Ovary (tissue), 10 donors: ENCODE results near the gene SURF4. TPM values are rescaled to one million over a fixed set of nuclear protein-coding genes. Genes with fewer than 3 reads are reported as not detected.

Experiments used
- DNase-seq, 5 donors: peaks; one replicate each; pipeline ENCODE4 v3.0.0-alpha.2; 2019 to 2020
- H3K27ac ChIP-seq, 2 donors: fragments of 200-600 bp; one replicate each; pipeline versions ENCODE4 v1.5.1 to v1.8.0; 2019 to 2022
- H3K27me3 ChIP-seq: fragments of 200-600 bp; one replicate; pipeline ENCODE4 v1.8.0; 2022
- H3K36me3 ChIP-seq: fragments of 200-600 bp; sonication (generic); one replicate; pipeline ENCODE4 v1.5.1; 2019
- H3K4me1 ChIP-seq: one replicate; pipeline ENCODE4 v1.8.1; 2013; ENCODE audit warnings: mild to moderate bottlenecking, moderate library complexity; ENCODE audit not compliant: insufficient read depth
- H3K4me3 ChIP-seq: fragments of 200-600 bp; sonication (generic); one replicate; pipeline ENCODE4 v1.5.1; 2017
- H3K9me3 ChIP-seq, 2 donors: fragments of 200-600 bp in 1 of 2; sonication (generic) in 1 of 2; one replicate each; pipeline versions ENCODE4 v1.5.1 to v1.8.1; 2013 to 2019; ENCODE audit warnings: mild to moderate bottlenecking in 1 of 2, moderate library complexity in 1 of 2
- EP300 ChIP-seq: sonication (generic); formaldehyde crosslinking; IDR thresholded peaks from one replicate; pipeline ENCODE4 v1.6.1; 2017; ENCODE audit warnings: antibody characterized with exemption
- POLR2A ChIP-seq: fragments of 450-650 bp; IDR thresholded peaks from one replicate; pipeline ENCODE4 v1.6.1; 2017; ENCODE audit warnings: antibody characterized with exemption, mild to moderate bottlenecking, moderate library complexity
- WGBS, 3 donors: extraction: QIAGEN DNeasy Blood & Tissue Kit in 1 of 3; methylation state at CpG; one replicate each; pipeline versions ENCODE4 v1.1.5 to v1.1.7; 2013 to 2017; 5-methylcytosine and 5-hydroxymethylcytosine counted together
- intact Hi-C, 4 donors: fragments of 100-400 bp; cut with DNase I; formaldehyde crosslinking; loops; one replicate each; pipeline versions ENCODE4 v1.11.0 to v1.15.1; 2022 to 2023
- long read RNA-seq, 3 donors: library from polyadenylated mRNA in 2 of 3; unstranded in 2 of 3; transcript quantifications; one replicate each; pipeline ENCODE4 v2.0.0 and lab custom pipeline, GENCODE V29; 2021 to 2026
- polyA plus RNA-seq, 2 donors: library from polyadenylated mRNA; stranded (reverse); fragments of 200-250 nt in 1 of 2; fragments of 350-450 nt in 1 of 2; fragmentation: Illumina TruSeq in 1 of 2; extraction: RNeasy Lipid Tissue Mini Kit (QIAGEN cat#74804) in 1 of 2; gene quantifications; one replicate each; pipeline ENCODE4 v1.2.3, GENCODE V29; 2013 to 2014
- total RNA-seq, 7 donors: library from RNA; depleted of rRNA in 2 of 7; stranded (reverse); fragments of >200 nt in 2 of 7; fragmentation: NEBNext Ultra II Directional in 3 of 7; extraction: Animal tissue kit (Norgen Biotek cat#: 25700) in 3 of 7; gene quantifications; one replicate each; pipeline versions ENCODE4 v1.1.0 to v1.2.4, GENCODE V29; 2016 to 2023
- TF ChIP-seq, protein P1 (sequence below), 3 donors: fragments of 450-650 bp in 2 of 3; fragments of 200-600 bp in 1 of 3; IDR thresholded peaks; one replicate each; pipeline versions ENCODE4 v1.5.1 to v1.8.0; 2016 to 2022; ENCODE audit warnings: antibody characterized with exemption in 3 of 3, mild to moderate bottlenecking in 1 of 3
- donor health status: DM: no; HTN: no; CAD: no; lungs with moderate emphysema.
- donor health status: DM: no; HTN: no; CAD: no.
- donor health status: Bipolar disorder and iron deficiency.
- donor health status: DM: yes; HTN: yes; CAD: no.
- donor health status: DM: no; HTN: no; CAD: no.
- donor health status: DM: yes; HTN: yes; CAD: no.

SURF4 gene
- 100 to 1,000 TPM in 4 of 7 donors, 10 to 100 TPM in 3; 58.7 to 126 (median 107) TPM for total RNA-seq
- 100 to 1,000 TPM in 1 of 2 donors, 10 to 100 TPM in 1; 73.8 to 165 TPM for polyA plus RNA-seq
- long read RNA-seq, donor 1, transcript SURF4-207 (5 exons, 2,863 nt), result minor isoform, 6 of 564 reads
- long read RNA-seq, donor 1, transcript SURF4-202 (6 exons, 2,984 nt), result major isoform, 411 of 564 reads
- long read RNA-seq, donor 1, partial matches to known transcripts, result 21 of 564 reads
- long read RNA-seq, donor 1, other reads (novel, unspliced or antisense), result 126 of 564 reads
- long read RNA-seq, donor 2, transcript SURF4-202 (6 exons, 2,984 nt), result major isoform, 71 of 81 reads
- long read RNA-seq, donor 2, partial matches to known transcripts, result 10 of 81 reads
- long read RNA-seq, donor 2, other reads (novel, unspliced or antisense), result 0 of 81 reads
- long read RNA-seq, donor 3, transcript SURF4-202 (6 exons, 2,984 nt), result major isoform, 284 of 349 reads
- long read RNA-seq, donor 3, partial matches to known transcripts, result 10 of 349 reads
- long read RNA-seq, donor 3, other reads (novel, unspliced or antisense), result 55 of 349 reads

DNA sequence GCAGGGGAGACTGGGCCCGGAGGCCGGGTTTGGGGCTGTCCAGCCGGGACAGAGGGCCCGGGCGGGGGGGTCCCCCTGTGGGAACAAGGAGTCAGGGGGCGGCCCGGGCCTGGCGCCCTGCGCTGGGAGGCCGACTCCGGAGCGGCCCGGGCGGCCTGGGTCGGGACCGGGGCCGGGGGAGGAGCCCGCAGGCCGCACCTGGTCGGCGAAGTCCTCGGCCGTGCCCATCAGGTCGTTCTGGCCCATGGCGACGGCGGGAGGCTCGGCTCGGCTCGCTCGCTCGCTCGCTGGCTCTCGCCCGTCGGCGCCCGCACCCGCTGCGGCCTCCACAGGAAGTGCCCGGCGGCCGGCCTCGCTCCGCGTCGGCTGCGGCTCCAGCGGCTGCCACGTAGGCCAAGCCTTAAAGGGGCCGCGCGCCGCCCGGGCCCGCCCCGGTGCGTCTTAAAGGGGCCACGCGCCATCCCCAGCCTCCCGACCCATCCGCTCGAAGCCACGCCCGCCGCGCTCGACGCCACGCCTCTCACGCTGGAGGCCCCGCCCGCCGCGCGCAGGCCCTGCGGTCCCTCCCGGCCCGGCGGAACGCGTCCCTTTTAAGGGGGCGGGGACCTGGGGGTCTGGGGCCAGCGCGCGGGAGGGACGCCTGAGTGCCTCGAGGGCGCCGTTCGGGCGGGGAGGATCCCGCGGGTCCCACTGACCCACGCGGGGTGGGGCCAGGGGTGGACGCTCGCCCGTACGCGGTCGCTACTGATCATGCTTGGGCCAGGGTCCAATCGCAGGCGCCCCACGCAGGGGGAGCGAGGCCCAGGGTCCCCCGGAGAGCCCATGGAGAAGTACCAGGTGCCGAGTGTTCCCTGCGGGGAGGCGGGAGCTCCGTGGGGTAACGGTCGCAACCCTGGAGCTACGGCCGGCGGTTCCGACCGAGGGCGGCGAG, at the start of gene SURF4, which contains the start of gene STKLD1:
Gene SURF4 (minus strand): TSS at position 337 of the 931 bp plus-strand sequence. CDS start 91 bp downstream, at position 246.
Gene STKLD1 (plus strand): TSS at position 643 of the 931 bp plus-strand sequence. CDS start 108 bp downstream, at position 751.
- H3K4me1 ChIP-seq, result peaks cover 10% of the 10 kb centered on the region
- H3K36me3 ChIP-seq, result no peaks in the 10 kb centered on the region
- H3K4me3 ChIP-seq, result peak within 1 kb of the TSS; percentile 93
- H3K27ac ChIP-seq, result peak within 1 kb of the TSS; percentile 45 to 91
- peak; percentile 93 to 98 (median 95) for DNase-seq
- 0 to 1% (median 1%) methylated on average over 46 to 120 of the region's 120 CpGs for WGBS, 3 donors
- TF ChIP-seq EP300 (no peak), POLR2A (peak; percentile 89)
- TF ChIP-seq, protein P1, sequence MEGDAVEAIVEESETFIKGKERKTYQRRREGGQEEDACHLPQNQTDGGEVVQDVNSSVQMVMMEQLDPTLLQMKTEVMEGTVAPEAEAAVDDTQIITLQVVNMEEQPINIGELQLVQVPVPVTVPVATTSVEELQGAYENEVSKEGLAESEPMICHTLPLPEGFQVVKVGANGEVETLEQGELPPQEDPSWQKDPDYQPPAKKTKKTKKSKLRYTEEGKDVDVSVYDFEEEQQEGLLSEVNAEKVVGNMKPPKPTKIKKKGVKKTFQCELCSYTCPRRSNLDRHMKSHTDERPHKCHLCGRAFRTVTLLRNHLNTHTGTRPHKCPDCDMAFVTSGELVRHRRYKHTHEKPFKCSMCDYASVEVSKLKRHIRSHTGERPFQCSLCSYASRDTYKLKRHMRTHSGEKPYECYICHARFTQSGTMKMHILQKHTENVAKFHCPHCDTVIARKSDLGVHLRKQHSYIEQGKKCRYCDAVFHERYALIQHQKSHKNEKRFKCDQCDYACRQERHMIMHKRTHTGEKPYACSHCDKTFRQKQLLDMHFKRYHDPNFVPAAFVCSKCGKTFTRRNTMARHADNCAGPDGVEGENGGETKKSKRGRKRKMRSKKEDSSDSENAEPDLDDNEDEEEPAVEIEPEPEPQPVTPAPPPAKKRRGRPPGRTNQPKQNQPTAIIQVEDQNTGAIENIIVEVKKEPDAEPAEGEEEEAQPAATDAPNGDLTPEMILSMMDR (IDR thresholded peaks at IDR 0.05), result peak in 1 of 3 donors; percentile 45
- intact Hi-C loops, result no loop called here
- no peaks in the 10 kb centered on the region for H3K27me3 ChIP-seq
- no peaks in the 10 kb centered on the region for H3K9me3 ChIP-seq

DNA sequence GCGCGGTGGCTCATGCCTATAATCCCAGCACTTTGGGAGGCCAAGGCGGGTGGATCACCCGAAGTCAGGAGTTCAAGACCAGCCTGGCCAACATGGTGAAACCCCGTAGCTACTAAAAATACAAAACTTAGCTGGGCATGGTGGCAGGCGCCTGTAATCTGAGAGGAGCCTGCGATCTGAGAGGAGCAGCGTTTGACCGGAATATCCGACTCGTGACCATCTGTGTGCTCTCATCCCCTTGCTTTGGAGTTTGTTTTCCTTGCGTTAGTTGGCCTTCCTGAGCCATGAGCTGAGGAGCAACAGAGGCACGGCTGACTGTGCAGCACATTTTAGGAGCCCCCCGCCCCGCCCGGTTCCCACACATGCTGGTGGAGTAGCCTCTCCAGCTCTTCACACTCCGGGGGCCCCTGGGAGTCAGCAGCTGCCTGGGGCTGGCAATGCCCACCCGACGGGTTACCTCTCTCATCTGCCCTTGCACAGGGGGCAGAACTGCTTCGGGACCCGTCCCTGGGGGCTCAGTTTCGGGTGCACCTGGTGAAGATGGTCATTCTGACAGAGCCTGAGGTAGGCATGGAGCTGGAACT, 49.3 kb upstream of the SURF4 start:
- intact Hi-C loops, result no loop called here
- DNase-seq, result no peak
- H3K9me3 ChIP-seq, result no peaks in the 10 kb centered on the region
- H3K27ac ChIP-seq, result no peak overlapping the region
- peaks cover 1% of the 10 kb centered on the region for H3K4me1 ChIP-seq
- H3K4me3 ChIP-seq, result no peak overlapping the region
- TF ChIP-seq, protein P1 (IDR thresholded peaks at IDR 0.05), result no peak
- TF ChIP-seq POLR2A (no peak), EP300 (no peak)
- WGBS, 3 donors, result 90 to 91% (median 91%) methylated on average over 22 of the region's 22 CpGs
- H3K36me3 ChIP-seq, result no peaks in the 10 kb centered on the region
- H3K27me3 ChIP-seq, result no peaks in the 10 kb centered on the region

DNA sequence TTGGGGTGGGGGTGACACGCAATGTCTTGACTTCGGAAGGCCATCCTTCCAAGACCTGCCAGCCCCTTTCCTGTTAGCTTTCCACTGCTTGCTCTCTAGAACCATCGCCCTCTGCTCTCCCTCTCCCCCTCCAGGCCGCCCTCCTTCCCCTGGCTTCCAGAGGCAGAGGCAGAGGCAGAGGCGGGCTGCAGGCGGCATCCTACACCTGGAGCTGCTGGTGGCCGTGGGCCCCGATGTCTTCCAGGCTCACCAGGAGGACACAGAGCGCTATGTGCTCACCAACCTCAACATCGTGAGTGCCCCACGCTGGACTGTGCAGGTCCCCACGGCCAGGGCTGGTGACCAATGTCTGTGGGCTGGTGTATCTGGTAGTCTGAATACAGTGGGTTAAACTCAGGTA, 48.3 kb upstream of the SURF4 start:
- no peak for DNase-seq
- H3K4me1 ChIP-seq, result no peaks in the 10 kb centered on the region
- no peaks in the 10 kb centered on the region for H3K9me3 ChIP-seq
- WGBS, 3 donors, result 94 to 99% (median 95%) methylated on average over 12 of the region's 12 CpGs
- H3K27me3 ChIP-seq, result no peaks in the 10 kb centered on the region
- no peaks in the 10 kb centered on the region for H3K36me3 ChIP-seq
- intact Hi-C loops, result no loop called here
- no peak overlapping the region for H3K27ac ChIP-seq
- no peak overlapping the region for H3K4me3 ChIP-seq
- TF ChIP-seq, protein P1 (IDR thresholded peaks at IDR 0.05), result no peak
- TF ChIP-seq EP300, result no peak
- no peak for TF ChIP-seq POLR2A

DNA sequence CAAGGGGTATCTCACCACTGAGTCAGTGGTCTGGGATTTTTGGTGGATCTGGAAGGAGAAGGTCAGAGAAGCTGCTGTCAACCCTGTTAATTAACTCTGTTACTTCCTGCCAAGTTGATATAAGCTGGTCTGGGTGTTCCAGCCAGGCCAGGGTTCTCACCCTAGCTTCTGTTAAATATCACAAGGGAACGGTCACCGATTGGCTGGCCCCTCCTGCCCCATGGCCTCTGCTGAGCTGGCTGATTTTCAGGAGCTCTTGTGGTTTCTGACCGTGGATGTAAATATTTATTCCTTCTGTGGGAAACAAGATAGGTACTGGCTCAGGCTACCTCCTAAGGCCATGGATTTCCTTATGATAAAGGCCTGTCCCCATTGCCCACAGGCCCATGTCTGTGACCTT, 47.4 kb upstream of the SURF4 start:
- no peaks in the 10 kb centered on the region for H3K4me1 ChIP-seq
- intact Hi-C loops, result no loop called here
- H3K4me3 ChIP-seq, result no peak overlapping the region
- DNase-seq, result no peak
- H3K9me3 ChIP-seq, result no peaks in the 10 kb centered on the region
- no peaks in the 10 kb centered on the region for H3K27me3 ChIP-seq
- TF ChIP-seq EP300, result no peak
- TF ChIP-seq POLR2A, result no peak
- TF ChIP-seq, protein P1 (IDR thresholded peaks at IDR 0.05), result no peak
- H3K36me3 ChIP-seq, result no peaks in the 10 kb centered on the region
- WGBS, 3 donors, result 20 to 32% (median 30%) methylated on average over 3 of the region's 3 CpGs
- H3K27ac ChIP-seq, result no peak overlapping the region
